Limb (tissue), 2 donors: ENCODE measurements around the gene SAMD4A.
"Not testable (repeated sequence)": the region's sequence is repeated elsewhere in the genome, so short reads cannot be mapped to it uniquely, and the experiment has no call there.

ENCODE experiments used
- DNase-seq, 2 donors: peaks; one replicate each; pipeline ENCODE4 v3.0.0-alpha.2; 2016; ENCODE audit errors: extremely low spot score in 2 of 2

The SAMD4A gene

DNA sequence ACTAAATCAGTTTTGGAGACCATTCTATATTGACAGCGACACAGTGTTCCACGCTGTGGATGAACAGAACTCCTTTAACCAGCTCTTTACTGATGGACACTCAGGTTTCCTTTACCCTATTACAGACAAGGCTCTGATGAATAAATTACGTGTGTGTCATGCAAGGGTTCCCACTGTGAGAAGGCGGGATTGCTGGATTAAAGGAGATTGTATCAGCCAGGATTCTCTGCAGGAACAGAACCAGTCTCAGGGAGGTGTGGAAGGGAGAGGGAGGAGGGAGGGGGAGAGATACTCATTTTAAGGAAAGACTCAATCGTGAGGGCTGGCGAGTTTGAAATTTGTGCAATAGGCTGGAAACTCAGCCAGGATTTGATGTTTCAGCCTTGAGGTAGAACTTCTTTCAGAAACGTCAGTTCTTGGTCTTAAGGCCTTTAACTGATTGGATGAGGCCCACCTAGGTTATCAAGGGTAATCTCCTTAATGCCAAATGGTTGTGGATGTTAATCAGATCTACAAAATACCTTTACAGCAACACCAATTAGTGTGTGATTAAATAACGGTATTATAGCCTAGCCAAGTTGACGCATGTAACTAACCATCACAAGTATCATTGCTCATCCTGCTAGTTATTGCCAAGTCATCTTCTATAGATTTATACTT is 231.7 kb downstream of the SAMD4A start:
- no peak for DNase-seq

DNA sequence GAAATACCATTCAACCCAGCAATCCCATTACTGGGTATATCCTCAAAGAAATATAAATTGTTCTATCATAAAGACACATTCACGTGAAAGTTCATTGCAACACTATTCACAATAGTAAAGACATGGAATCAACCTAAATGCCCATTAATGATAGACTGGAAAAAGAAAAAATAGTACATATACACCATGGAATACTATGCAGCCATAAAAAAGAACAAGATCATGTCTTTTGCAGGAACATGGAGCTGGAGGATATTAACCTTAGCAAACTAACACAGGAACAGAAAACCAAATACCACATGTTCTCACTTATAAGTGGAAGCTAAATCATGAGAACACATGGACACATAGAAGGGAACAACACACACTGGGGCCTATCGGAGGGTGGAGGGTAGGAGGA is 234.6 kb downstream of the SAMD4A start:
- DNase-seq, result not testable (repeated sequence)

DNA sequence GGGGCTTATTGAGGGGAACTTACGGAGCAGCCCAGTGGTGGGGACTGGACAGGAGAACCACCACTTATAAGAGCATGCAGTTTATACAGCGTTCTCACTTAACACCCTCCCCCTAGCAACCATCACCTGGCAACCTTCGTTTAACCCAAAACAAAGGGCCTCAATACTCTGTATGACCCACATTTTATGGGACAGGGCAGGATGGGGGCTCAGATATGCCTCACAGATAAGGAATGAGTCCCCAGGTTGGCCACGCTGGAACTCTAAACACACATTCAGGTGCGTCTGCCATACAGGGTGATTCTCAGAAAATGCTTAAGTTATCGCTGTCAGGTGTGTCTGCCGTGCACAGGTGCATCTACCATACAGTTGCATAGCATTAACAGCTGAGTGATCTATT is 236.5 kb downstream of the SAMD4A start:
- no peak for DNase-seq

DNA sequence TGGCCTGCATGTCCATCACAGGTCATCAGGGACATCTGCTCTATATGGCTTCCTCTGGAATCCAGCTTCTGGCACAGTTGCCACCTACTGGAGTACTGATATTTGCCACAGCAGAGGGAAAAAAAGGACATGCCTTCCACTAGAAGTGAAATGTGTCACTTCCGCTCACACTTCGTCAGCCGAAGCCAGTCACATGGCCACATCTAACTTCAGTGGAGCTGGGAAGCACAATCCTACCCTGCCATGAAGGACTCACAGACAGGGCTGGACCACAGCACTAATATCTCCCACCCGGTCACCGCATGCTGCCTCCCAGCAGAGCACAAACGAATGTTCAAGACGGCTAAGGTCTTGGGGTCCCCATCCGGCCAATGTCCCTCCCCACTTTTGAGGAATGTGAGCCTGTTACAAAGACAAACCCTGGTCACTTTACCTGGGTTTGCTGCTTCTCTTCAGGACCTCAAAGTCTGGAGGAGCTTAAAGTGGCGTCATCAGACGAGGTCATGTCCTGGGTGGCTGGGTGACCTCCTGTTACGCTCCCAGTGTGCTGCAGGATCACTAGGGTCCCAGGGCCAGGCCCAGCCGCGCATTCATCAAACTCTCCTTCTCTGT is 237.1 kb downstream of the SAMD4A start:
- no peak for DNase-seq

DNA sequence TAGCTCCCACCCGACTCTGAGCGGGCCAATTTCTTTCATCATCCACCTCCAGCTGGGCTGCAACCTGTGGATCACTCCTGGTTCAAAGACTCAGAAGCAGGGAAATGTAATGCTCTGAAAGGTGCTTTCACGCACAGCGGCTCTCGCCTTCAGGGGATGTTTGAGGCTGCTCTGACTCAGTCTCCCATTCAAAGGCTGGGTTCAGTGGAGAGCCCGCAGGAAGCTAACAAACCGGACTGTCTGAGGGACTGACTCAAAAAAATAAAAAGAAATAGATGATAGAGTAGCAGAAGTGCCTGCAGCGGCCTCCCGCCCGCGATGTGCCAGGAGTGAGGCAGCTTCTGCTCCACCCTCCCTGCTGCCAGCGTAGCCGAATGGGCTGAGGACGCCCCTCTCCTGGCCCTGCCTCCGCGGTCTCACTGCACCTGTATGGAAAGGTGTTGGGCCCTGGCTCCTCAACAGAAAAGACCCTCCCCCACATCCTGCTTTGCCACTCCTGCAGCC is 237.7 kb downstream of the SAMD4A start:
- DNase-seq, result peak in 1 of 2 donors; percentile 26

DNA sequence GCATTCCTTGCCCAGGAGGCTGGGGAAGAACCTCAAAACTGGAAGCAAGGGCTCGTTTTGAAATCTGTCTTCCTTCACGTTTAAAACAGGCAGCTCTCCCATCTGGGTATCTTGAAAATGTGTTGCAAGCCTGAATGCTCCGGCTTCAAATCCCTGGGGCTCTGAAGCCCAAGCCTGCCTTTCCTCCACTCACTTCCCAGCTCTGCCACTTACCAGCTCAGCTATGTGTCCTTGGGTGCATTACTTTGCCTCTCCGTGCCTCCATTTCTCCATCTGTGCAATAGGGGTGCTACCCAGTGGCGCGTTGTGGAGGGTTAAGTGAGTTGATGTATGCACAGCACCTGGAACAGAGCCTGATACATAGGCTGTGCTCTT is 238.1 kb downstream of the SAMD4A start:
- DNase-seq, result no peak

DNA sequence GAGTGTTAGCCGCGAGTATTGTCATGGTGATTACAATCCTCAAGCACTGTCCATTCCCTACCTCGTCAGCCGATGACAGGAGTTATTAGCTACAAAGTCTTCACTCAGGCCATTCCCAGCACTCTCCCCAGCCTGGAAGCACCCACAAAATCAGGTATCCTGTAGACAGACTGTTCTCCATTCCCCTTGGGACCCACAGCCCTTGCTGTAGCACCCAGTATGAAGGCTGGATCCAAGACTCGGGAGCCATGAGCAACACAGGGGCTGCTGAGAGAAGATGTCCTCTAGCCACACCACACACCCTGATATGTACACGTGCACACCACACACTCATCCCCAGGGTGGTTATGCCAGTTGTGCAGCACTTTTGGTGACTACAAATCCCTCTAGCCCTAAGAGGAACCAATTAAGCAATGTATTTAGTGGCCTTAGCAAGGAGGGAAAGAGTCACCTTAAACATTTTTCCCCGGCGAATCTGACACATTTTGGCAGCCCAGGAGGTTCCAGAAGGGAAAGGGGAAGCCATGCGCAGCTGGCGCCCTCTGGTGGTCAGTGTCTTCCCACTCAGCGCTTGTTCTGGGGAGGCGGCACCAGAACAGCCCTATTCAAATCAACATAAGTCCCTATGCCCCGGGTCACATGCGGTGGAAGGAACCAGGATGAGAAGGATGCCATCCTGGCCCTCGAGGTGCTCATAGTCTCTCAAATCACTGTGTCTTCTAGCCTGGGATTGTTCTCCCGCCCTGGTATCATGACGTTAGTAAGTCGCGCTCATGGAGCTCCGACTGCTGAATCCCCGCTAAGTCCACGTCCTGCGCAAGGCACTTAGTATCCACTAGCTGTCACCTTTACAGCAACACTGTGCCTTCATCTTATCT is 238.8 kb downstream of the SAMD4A start:
- DNase-seq, result peak; percentile 87 to 89

DNA sequence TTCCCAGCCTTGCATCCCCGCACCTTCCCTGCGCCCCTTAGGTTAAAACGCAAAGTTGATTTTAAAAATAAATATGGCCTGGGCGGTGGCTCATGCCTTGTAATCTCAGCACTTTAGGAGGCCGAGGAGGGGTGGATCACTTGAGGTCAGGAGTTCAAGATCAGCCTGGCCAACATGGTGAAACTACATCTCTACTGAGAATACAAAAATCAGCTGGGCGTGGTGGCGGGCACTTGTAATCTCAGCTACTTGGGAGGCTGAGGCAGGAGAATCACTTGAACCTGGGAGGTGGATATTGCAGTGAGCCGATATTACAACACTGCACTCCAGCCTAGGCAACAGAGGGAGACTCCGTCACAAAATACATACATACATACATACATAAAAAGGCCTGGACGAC is 239.7 kb downstream of the SAMD4A start:
- DNase-seq, result no peak

DNA sequence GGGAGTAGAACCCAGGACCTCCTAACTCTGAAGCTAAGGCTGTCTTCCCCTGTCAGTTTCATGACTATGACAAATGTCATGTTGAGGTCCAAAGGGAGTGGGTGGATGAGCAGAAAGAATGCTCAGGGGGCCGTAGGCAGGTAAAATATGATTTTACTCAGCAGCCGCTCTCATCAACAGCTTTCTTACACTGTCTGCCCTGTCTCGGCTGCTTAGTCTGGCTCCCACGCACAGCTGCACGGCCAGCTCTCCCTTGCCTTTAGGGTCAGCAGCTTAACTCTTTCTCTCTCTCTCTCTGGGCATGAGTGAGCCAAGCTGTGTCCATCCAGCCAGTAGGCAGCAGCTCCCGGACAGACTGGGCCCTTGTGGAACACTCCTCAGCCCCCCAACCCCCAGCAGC is 240.5 kb downstream of the SAMD4A start:
- no peak for DNase-seq

DNA sequence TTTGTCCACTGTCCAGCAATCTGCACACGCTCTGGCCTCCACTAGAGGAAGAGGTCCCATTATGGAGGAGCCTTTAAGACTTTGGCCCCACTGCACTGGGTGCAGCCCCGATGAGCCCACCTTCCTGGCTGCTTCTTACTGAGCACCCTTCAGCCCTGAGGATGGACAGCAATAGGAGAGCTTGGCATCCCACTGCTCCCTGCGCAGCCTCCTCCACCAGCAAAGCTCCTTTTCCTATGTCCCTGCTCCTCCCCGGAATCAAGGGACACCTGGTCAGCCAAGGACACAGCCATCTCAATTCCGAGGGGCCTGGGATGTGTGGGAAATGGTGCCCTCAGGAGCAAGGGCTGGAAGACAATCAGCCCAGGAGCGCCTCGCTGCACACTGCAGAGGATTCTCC is 241.0 kb downstream of the SAMD4A start:
- no peak for DNase-seq

DNA sequence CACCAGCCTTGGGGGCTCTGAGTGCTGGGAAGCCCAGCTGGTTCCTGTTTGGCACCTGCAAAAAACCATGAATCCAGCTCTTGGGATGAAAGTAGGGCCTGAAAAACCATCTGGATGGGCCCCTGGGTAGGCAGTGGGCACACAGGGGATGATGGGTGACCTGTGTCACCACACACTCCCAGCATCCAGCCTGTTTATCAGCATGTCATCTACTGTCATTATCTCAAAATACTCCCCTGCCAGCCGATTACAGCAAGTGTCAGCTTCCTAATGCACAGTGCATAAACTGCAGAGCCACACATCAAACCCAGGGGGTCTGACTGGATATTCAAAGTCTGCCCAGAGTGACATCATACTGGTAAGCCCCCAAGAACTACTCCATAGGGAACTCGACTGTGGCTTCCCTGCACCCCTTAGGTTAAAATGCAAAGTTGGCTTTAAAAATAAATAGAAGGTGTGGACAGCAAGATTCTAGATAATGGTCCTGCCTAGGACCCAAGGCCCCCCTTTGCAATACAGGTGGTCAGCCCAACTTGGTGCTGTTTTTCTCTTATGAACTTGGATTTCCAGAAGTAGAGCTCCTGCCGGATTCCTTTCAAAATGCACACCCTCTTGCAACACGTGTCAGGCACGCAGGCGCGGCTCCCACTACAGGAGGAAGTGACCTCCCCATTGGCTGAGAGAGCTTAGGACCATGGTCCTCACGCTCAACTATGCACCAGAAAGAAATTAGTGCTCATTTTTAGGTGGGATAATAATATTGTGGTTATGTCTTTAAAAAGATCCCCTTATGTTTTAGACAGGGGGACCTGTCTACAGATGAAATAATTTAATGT is 241.6 kb downstream of the SAMD4A start:
- DNase-seq, result no peak

DNA sequence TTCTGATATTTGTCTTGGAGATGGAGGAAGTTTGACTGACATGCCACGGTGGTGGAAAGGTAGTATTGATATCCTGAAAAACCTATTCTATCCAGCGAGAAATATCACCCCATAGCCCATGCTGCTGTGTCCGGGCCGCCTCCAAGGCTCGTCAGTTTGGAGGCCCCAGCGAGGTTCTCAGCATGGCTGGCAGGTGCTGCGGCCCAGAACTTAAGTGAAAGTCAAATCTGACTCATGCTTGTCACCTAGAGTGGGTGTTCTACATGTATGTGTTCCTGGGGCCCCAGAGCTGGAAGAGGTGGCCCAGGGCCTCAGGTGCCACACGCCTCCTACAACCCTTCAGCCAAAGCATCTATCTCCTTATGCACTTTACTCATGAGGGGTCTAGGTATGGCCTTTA is 242.8 kb downstream of the SAMD4A start:
- no peak for DNase-seq

DNA sequence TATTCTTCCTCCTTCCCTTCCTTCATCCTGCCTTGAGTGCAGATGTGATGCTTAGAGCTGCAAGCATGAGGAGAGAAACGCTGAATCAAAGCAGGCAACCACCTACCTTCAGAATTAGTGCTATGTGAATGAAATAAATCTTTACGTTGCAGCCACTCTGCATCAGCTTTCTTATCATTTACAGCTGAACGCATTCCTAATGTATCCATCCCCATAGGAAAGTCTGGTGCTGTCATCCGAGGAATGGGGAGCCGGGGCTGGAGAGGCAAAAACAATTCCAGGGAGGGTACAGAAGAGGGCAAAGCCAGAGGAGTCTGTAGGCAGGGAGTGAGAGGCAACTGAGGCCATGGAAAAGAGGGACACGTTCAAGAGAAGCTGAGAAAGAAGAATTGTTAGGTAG is 245.7 kb downstream of the SAMD4A start:
- no peak for DNase-seq

DNA sequence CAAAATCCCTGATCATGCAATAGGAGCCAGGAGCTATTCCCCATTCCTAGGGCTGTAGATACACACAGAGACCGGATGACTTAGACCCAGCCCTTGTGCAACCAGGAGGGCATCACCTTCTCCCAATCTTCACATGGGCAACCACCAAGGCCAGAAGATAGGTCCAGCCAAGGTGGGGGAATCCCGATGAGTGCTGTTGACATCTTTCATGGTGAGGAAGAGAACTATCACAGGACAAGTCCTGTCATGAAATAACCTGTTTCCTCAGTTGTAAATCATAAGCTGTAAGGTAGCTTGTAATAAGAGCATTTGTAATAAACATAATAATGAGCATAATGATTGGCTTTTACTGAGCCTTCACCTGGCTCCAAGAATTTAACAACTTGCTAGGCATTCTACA is 246.2 kb downstream of the SAMD4A start:
- DNase-seq, result no peak

DNA sequence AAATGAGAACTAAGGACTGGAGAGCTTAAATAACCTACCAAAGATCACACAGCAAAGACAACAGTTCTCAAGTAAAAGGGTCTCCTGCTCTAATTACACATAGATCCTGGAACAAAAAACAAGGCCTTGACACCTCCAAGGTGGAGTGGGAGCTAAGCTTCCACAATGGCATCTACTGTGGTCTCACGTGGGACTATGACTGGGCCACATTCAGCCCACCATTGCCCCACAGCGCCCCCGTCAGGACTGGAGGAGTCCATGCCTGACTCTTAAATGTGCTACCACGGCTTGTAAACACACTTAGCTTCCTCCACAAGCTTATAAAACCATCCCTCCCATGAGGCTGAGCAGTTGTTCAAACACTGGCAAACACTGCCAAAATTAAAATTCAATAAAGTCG is 247.1 kb downstream of the SAMD4A start:
- no peak for DNase-seq

DNA sequence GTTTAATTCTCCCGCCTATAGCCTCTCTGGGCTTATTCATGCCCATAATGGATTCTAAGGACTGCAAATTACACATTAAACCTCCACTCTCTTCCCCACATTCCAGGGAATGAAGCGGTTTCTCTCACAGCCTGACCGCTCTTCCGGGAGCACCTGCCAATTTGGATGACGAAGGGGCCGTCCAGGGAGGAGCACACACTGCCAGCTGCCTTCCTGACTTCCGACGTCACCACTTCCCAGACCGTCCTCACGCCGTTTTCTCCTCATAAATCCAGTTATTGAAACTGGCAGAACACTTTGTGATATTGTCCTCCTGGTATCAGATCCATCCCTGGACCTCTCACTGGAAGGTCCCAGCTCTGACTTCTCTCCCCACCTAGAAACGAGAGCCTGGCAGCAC is 248.1 kb downstream of the SAMD4A start:
- peak; percentile 46 to 47 for DNase-seq

DNA sequence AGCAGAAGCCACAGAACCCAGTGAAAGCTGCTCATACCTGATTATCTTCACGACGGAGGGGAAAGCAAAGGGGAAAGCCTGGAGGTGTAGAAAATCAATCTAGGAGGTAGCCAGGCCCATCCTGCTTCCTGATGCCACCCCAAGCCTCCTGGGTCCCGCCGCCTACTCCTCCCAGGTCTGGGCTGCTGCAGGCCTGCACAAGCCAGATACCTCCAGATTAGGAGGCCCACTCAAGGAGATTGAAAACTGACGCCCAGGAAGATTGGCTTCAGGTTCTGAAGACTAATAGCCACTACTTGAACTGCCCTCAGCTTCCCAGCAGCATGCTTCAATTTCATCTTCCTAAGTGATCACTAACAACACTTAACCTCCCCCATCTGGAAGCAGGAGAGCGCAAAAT is 248.6 kb downstream of the SAMD4A start:
- no peak for DNase-seq

DNA sequence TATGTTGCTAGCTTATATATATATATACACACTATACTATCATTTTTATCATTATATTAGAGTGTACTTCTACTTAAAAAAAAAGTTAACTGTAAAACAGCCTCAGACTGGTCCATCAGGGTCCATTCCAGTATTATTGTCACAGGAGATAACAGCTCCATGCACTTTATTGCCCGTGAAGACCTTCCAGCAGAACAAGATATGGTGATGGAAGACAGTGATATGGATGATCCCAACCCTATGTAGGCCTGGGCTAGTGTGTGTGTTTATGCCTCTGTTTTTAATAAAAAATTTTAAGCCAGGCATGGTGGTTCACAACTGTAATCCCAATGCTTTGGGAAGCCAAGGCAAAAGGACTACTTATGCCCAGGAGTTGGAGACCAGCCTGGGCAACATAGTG is 249.5 kb downstream of the SAMD4A start:
- no peak for DNase-seq

DNA sequence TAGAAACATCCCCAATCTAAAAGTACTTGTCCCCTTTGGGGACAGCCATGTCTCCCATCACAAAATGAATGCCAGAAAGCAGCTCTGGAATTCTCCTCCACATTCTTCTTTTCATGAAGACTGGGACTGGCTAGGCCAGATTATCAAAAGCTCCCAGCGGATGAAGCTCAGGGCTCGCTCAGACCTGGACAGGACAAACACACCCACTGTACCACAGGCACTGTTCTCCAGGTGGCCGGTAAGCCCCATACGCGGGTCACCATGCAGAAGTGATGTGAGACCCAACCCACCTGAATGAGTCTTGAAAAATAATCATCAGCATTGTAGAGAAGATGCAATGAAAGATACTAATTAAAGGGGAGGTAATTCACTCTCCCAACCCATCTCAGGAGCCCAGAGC is 250.6 kb downstream of the SAMD4A start:
- DNase-seq, result no peak

DNA sequence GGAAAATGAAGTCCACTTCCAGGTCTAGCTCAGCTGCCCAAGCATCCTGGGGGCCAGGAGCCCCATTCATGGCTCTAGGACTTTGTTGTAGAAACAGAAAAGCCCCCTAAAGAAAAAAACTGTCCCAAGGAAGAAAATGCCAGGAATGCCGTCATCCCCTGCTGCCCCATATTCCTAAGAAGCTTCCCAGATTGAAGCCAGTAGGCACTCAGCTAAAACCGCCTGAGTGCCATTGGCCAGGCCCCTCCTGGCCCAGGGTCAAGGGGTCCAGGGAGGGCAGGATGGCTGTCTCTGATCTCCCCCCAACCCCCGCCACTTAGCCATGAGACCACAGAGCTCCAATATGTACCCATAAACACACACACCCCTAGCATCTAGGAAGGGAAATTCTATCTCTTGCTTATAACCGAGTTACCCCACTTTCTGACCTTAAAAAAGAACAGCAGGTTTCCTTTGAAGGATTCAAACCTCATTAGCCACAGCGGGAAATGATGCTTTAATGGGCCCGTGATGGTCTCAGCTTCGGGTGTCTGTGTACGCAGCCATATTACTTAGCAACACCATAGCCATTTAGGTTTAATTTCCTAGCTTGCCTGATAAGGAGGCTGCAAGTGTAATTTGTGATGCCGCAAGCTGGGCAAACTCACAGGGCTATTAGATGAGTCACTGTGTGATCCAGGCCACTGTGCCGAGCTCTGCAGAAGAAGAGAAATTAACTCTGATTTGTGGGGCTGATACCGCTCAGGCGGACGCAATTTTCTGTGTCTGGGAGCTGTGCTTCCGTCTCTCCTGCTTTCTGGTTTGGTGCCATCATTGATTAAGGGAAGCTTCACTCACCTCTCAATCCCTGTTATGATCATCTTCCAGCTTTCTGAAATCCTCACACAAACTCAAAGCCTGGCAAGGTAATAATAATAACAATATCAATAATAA is 251.5 kb downstream of the SAMD4A start:
- peak in 1 of 2 donors; percentile 40 for DNase-seq
